H9 (cell line): Measurements from ENCODE around the gene MORC1. TPM values are rescaled to one million over a fixed set of nuclear protein-coding genes. Genes with fewer than 3 reads are reported as not detected.

Source experiments
- DNase-seq: peaks from one replicate; pipeline ENCODE4 v3.0.0-alpha.2; 2017
- H2AFZ ChIP-seq: one replicate; pipeline ENCODE4 v1.6.1; 2013; ENCODE audit warnings: mild to moderate bottlenecking, low read length, control low read depth, moderate library complexity
- H2AK5ac ChIP-seq: 2 replicates; pipeline ENCODE4 v1.6.1; 2013; ENCODE audit warnings: low read length, control low read depth, mixed read lengths; ENCODE audit not compliant: insufficient read length
- H2BK120ac ChIP-seq: one replicate; pipeline ENCODE4 v1.6.1; 2013; ENCODE audit warnings: low read depth, mild to moderate bottlenecking, low read length, control low read depth, inconsistent platforms; ENCODE audit not compliant: poor library complexity, severe bottlenecking
- H2BK12ac ChIP-seq: 2 replicates; pipeline ENCODE4 v1.6.1; 2013; ENCODE audit warnings: low read length, control low read depth, mixed read lengths, low read depth; ENCODE audit not compliant: insufficient read length
- H2BK15ac ChIP-seq: 2 replicates; pipeline ENCODE4 v1.6.1; 2013; ENCODE audit warnings: low read depth, low read length, control low read depth
- H2BK20ac ChIP-seq: one replicate; pipeline ENCODE4 v1.6.1; 2013; ENCODE audit warnings: low read depth, mild to moderate bottlenecking, low read length, control low read depth, inconsistent platforms; ENCODE audit not compliant: poor library complexity, severe bottlenecking
- H2BK5ac ChIP-seq: 2 replicates; pipeline ENCODE4 v1.6.1; 2013; ENCODE audit warnings: low read length, control low read depth, mixed read lengths; ENCODE audit not compliant: insufficient read length
- H3K14ac ChIP-seq: 2 replicates; pipeline ENCODE4 v1.6.1; 2013; ENCODE audit warnings: low read length, control low read depth; ENCODE audit not compliant: insufficient read depth
- H3K18ac ChIP-seq: 2 replicates; pipeline ENCODE4 v1.6.1; 2013; ENCODE audit warnings: low read depth, mild to moderate bottlenecking, mixed read lengths, low read length, control low read depth; ENCODE audit not compliant: insufficient read length
- H3K23ac ChIP-seq: 2 replicates; pipeline ENCODE4 v1.6.1; 2013; ENCODE audit warnings: low read length, control low read depth, mixed read lengths, low read depth; ENCODE audit not compliant: insufficient read length
- H3K23me2 ChIP-seq: 2 replicates; pipeline ENCODE4 v1.6.1; 2013; ENCODE audit warnings: low read depth, mild to moderate bottlenecking, mixed read lengths, low read length, control low read depth; ENCODE audit not compliant: insufficient read length, poor library complexity, severe bottlenecking
- H3K27ac ChIP-seq: 2 replicates; pipeline ENCODE4 v1.5.1; 2013; ENCODE audit warnings: low read length, control low read depth, mixed read lengths, low read depth; ENCODE audit not compliant: insufficient read length
- H3K27me3 ChIP-seq: 2 replicates; pipeline ENCODE4 v1.6.1; 2013; ENCODE audit warnings: low read length, control low read depth, inconsistent platforms; ENCODE audit not compliant: insufficient read depth
- H3K4ac ChIP-seq: 2 replicates; pipeline ENCODE4 v1.6.1; 2013; ENCODE audit warnings: low read depth, mild to moderate bottlenecking, control low read depth, inconsistent platforms, low read length, moderate library complexity
- H3K4me1 ChIP-seq: 2 replicates; pipeline ENCODE4 v1.6.1; 2013; ENCODE audit warnings: low read length, control low read depth, inconsistent platforms; ENCODE audit not compliant: insufficient read depth
- H3K4me2 ChIP-seq: 2 replicates; pipeline ENCODE4 v1.6.1; 2013; ENCODE audit warnings: low read length, control low read depth, mixed read lengths; ENCODE audit not compliant: insufficient read length, insufficient read depth
- H3K56ac ChIP-seq: 2 replicates; pipeline ENCODE4 v1.6.1; 2013; ENCODE audit warnings: low read depth, mild to moderate bottlenecking, mixed read lengths, low read length, control low read depth; ENCODE audit not compliant: insufficient read length
- H3K79me1 ChIP-seq: 2 replicates; pipeline ENCODE4 v1.6.1; 2013; ENCODE audit warnings: low read depth, mild to moderate bottlenecking, moderate library complexity, low read length, control low read depth, inconsistent platforms; ENCODE audit not compliant: insufficient read depth, poor library complexity, severe bottlenecking
- H3K79me2 ChIP-seq: 2 replicates; pipeline ENCODE4 v1.6.1; 2013; ENCODE audit warnings: low read length, control low read depth, inconsistent platforms; ENCODE audit not compliant: insufficient read depth
- H3K9ac ChIP-seq: 2 replicates; pipeline ENCODE4 v1.6.1; 2013; ENCODE audit warnings: low read length, control low read depth, mixed read lengths; ENCODE audit not compliant: insufficient read length; ENCODE audit errors: extremely low read depth
- H3K9me3 ChIP-seq: one replicate; pipeline ENCODE4 v1.6.1; 2013; ENCODE audit warnings: low read depth, low read length, inconsistent platforms; ENCODE audit not compliant: control insufficient read depth
- H3T11ph ChIP-seq: one replicate; pipeline ENCODE4 v1.6.1; 2013; ENCODE audit warnings: mild to moderate bottlenecking, low read length, control low read depth, inconsistent platforms
- H4K20me1 ChIP-seq: one replicate; pipeline ENCODE4 v1.6.1; 2013; ENCODE audit not compliant: control insufficient read depth, insufficient read length, insufficient read depth
- H4K5ac ChIP-seq: 2 replicates; pipeline ENCODE4 v1.6.1; 2013; ENCODE audit warnings: low read depth, mild to moderate bottlenecking, mixed read lengths, low read length, control low read depth; ENCODE audit not compliant: insufficient read length
- H4K8ac ChIP-seq: replicated peaks from 2 replicates; pipeline ENCODE4 v1.6.1; 2013; ENCODE audit warnings: low read length, control low read depth, mixed read lengths, low read depth; ENCODE audit not compliant: insufficient read length
- H4K91ac ChIP-seq: 2 replicates; pipeline ENCODE4 v1.6.1; 2013; ENCODE audit warnings: low read depth, mild to moderate bottlenecking, moderate library complexity, mixed read lengths, low read length, control low read depth; ENCODE audit not compliant: insufficient read length
- H3K27ac Mint-ChIP-seq, 3 experiments: 2 replicates in 2 of 3; 3 replicates in 1 of 3; pipeline ENCODE4 v1.8.0; 2020 to 2021; ENCODE audit warnings: mixed read lengths in 3 of 3, mild to moderate bottlenecking in 1 of 3, moderate library complexity in 1 of 3
- H3K27me3 Mint-ChIP-seq: 2 replicates; pipeline ENCODE4 v1.8.0; 2021; ENCODE audit warnings: low read depth, mild to moderate bottlenecking, moderate library complexity, mixed read lengths
- H3K36me3 Mint-ChIP-seq, 3 experiments: 2 replicates in 2 of 3; 3 replicates in 1 of 3; pipeline ENCODE4 v1.8.0; 2020 to 2021; ENCODE audit warnings: low read depth in 3 of 3, mixed read lengths in 3 of 3; ENCODE audit not compliant: insufficient read depth in 1 of 3
- H3K4me1 Mint-ChIP-seq, 2 experiments: 2 replicates each; pipeline ENCODE4 v1.8.0; 2020; ENCODE audit warnings: mixed read lengths in 2 of 2
- H3K4me3 Mint-ChIP-seq, 2 experiments: 2 replicates in 1 of 2; 3 replicates in 1 of 2; pipeline ENCODE4 v1.8.0; 2020 to 2021; ENCODE audit warnings: mild to moderate bottlenecking in 2 of 2, mixed read lengths in 2 of 2, moderate library complexity in 1 of 2
- H3K9me3 Mint-ChIP-seq, 2 experiments: 2 replicates in 1 of 2; 3 replicates in 1 of 2; pipeline ENCODE4 v1.8.0; 2020; ENCODE audit warnings: mild to moderate bottlenecking in 2 of 2, mixed read lengths in 2 of 2, moderate library complexity in 1 of 2
- WGBS: extraction: QIAGEN DNeasy Blood & Tissue Kit; methylation state at CpG from one replicate; pipeline ENCODE4 v1.1.7; 2013; ENCODE audit warnings: missing lambda C conversion rate, low lambda C conversion rate, mixed read lengths; ENCODE audit not compliant: insufficient read length; ENCODE audit errors: extremely low coverage; 5-methylcytosine and 5-hydroxymethylcytosine counted together
- total RNA-seq: library from RNA; stranded (reverse); gene quantifications from 2 replicates; pipeline ENCODE4 v1.2.1, GENCODE V29; 2021
- TF ChIP-seq, protein P1 (sequence below): fragments of 200-600 bp; sonication (generic); conservative IDR thresholded peaks from 3 replicates; pipeline ENCODE4 v1.8.0; 2021; ENCODE audit warnings: antibody characterized with exemption, mild to moderate bottlenecking

The MORC1 gene
- total RNA-seq, 1 experiment from 2014 or later, result not detected

- no peaks in the 10 kb centered on the region for H3K27me3 Mint-ChIP-seq
- H3T11ph ChIP-seq, result no peak within 1 kb of the TSS
- no peaks in the 10 kb centered on the region for H3K36me3 Mint-ChIP-seq
- no peak within 1 kb of the TSS for H3K14ac ChIP-seq
- no peak within 1 kb of the TSS for H2AK5ac ChIP-seq
- no peak within 1 kb of the TSS for H3K9ac ChIP-seq
- no peak within 1 kb of the TSS for H2BK5ac ChIP-seq
- no peak within 1 kb of the TSS for H4K5ac ChIP-seq
- no peaks in the 10 kb centered on the region for H3K4me1 Mint-ChIP-seq
- H2BK20ac ChIP-seq, result no peak within 1 kb of the TSS
- no peaks in the 10 kb centered on the region for H3K27me3 ChIP-seq
- no peaks in the 10 kb centered on the region for H3K79me2 ChIP-seq
- no peak within 1 kb of the TSS for H3K56ac ChIP-seq
- H3K4me3 Mint-ChIP-seq, result no peak within 1 kb of the TSS
- no peak within 1 kb of the TSS for H3K23ac ChIP-seq
- H3K9me3 Mint-ChIP-seq, result no peaks in the 10 kb centered on the region
- no peak within 1 kb of the TSS for H3K4ac ChIP-seq
- no peaks in the 10 kb centered on the region for H3K9me3 ChIP-seq
- WGBS, result no CpG with 5 or more reads among the region's 1 CpG
- no peaks in the 10 kb centered on the region for H3K23me2 ChIP-seq
- no peak within 1 kb of the TSS for H2BK12ac ChIP-seq
- no peak within 1 kb of the TSS for H2AFZ ChIP-seq
- H3K4me1 ChIP-seq, result no peaks in the 10 kb centered on the region
- H3K18ac ChIP-seq, result no peak within 1 kb of the TSS
- TF ChIP-seq, protein P1, sequence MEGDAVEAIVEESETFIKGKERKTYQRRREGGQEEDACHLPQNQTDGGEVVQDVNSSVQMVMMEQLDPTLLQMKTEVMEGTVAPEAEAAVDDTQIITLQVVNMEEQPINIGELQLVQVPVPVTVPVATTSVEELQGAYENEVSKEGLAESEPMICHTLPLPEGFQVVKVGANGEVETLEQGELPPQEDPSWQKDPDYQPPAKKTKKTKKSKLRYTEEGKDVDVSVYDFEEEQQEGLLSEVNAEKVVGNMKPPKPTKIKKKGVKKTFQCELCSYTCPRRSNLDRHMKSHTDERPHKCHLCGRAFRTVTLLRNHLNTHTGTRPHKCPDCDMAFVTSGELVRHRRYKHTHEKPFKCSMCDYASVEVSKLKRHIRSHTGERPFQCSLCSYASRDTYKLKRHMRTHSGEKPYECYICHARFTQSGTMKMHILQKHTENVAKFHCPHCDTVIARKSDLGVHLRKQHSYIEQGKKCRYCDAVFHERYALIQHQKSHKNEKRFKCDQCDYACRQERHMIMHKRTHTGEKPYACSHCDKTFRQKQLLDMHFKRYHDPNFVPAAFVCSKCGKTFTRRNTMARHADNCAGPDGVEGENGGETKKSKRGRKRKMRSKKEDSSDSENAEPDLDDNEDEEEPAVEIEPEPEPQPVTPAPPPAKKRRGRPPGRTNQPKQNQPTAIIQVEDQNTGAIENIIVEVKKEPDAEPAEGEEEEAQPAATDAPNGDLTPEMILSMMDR, result no peak
- H2BK15ac ChIP-seq, result no peak within 1 kb of the TSS
- DNase-seq, result no peak
- no peak within 1 kb of the TSS for H3K4me2 ChIP-seq
- no peaks in the 10 kb centered on the region for H3K79me1 ChIP-seq
- no peaks in the 10 kb centered on the region for H4K20me1 ChIP-seq
- H3K27ac ChIP-seq, result no peak within 1 kb of the TSS
- H4K91ac ChIP-seq, result no peak within 1 kb of the TSS
- no peak within 1 kb of the TSS for H2BK120ac ChIP-seq
- H3K27ac Mint-ChIP-seq, result no peak within 1 kb of the TSS; a peak in 1 of 7 replicates
- no peak within 1 kb of the TSS for H4K8ac ChIP-seq
These were observed 164.2 kb downstream of the MORC1 start, which contains the start of gene GUCA1C for GRCh38 chr3:108953700-108954099. GUCA1C (minus strand) TSS chr3:108953879; CDS start chr3:108953762, 117 bp downstream.
